ENCODE data around the gene EXOC3L2. TPM values are rescaled to one million over a fixed set of nuclear protein-coding genes. Genes with fewer than 3 reads are reported as not detected.

The EXOC3L2 gene
- total and polyA plus RNA-seq, 10 of the 15 experiments (the other 5 are each of a cell fraction or from before 2014, with no cell fraction given): not detected

DNA sequence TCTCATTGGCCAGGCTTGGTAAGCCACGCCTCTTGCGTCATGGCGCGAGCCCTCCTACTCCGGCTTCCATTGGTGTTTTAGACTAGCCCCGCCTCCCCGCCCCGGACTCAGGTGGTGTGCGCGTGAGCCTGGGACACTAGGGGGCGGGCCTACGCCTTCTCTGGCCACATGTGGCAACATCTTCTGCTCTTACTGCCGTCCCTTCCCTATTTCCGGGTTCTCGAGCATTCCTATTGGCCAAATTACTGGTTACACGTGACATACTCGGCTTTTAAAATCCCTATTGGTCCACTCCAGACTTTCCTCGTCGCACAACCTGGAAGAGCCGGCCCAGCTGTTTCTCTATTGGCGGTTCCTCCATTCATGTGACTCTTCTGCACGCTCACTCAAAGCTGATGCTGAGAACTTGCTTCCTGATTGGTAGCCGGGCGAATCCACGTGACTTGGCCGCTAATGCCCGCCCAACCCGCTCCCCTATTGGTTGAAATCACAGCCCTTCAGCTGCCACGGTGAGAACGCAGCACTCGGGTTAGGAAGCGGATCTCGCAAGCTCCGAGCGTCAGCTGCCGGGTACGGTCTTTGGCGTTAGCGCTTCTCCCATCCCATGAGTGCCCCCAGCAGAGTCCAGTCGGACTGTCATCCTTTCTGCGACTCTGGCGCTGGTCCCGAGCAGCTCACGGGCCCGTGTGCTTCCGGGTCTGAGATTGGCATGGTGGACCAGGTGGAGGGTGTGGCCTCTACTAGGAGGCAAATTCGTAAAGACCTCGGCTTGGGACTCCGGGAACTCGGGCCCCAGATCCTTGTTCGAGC lies 66.7 kb downstream of the EXOC3L2 start, which contains the start of gene BLOC1S3 (continued):
- no peak for TF ChIP-seq ZNF687 (IDR thresholded peaks at IDR 0.05)
- no peak for TF ChIP-seq TCF12 (IDR thresholded peaks at IDR 0.05; ENCODE audit: low read depth, low read length)
- no peak for TF ChIP-seq ZNF274 (IDR thresholded peaks at IDR 0.05; ENCODE audit: insufficient read depth, insufficient read length)
- TF ChIP-seq, protein P1, sequence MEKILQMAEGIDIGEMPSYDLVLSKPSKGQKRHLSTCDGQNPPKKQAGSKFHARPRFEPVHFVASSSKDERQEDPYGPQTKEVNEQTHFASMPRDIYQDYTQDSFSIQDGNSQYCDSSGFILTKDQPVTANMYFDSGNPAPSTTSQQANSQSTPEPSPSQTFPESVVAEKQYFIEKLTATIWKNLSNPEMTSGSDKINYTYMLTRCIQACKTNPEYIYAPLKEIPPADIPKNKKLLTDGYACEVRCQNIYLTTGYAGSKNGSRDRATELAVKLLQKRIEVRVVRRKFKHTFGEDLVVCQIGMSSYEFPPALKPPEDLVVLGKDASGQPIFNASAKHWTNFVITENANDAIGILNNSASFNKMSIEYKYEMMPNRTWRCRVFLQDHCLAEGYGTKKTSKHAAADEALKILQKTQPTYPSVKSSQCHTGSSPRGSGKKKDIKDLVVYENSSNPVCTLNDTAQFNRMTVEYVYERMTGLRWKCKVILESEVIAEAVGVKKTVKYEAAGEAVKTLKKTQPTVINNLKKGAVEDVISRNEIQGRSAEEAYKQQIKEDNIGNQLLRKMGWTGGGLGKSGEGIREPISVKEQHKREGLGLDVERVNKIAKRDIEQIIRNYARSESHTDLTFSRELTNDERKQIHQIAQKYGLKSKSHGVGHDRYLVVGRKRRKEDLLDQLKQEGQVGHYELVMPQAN (conservative IDR thresholded peaks at IDR 0.05): peak; percentile 99
- peak; percentile 92 for TF ChIP-seq CREM (IDR thresholded peaks at IDR 0.05; ENCODE audit: low read depth)
- TF ChIP-seq SUPT20H (IDR thresholded peaks at IDR 0.05; ENCODE audit: borderline replicate concordance, control insufficient read depth, low read depth, low read length): no peak
- TF ChIP-seq FOS (IDR thresholded peaks at IDR 0.05; ENCODE audit: borderline replicate concordance, extremely low read depth, insufficient read length): peak; percentile 50
- peak; percentile 99 for TF ChIP-seq RAD51 (IDR thresholded peaks at IDR 0.05)
- TF ChIP-seq NR2C1 (IDR thresholded peaks at IDR 0.05): 0 out of 2 replicates have a peak, but pooled peaks have one; percentile 12
- no peak for TF ChIP-seq EP300 (IDR thresholded peaks at IDR 0.05; ENCODE audit: borderline replicate concordance in 1 of 2, control insufficient read depth in 1 of 2, low read depth in 2 of 2, low read length in 2 of 2)
- no peak for TF ChIP-seq CBX5 (IDR thresholded peaks at IDR 0.05; ENCODE audit: low read depth)
- TF ChIP-seq, protein P2, sequence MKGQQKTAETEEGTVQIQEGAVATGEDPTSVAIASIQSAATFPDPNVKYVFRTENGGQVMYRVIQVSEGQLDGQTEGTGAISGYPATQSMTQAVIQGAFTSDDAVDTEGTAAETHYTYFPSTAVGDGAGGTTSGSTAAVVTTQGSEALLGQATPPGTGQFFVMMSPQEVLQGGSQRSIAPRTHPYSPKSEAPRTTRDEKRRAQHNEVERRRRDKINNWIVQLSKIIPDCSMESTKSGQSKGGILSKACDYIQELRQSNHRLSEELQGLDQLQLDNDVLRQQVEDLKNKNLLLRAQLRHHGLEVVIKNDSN (IDR thresholded peaks at IDR 0.05; ENCODE audit: borderline replicate concordance, extremely low read length, insufficient read depth, low read depth, low read length): peak; percentile 76
- TF ChIP-seq CEBPB (IDR thresholded peaks at IDR 0.05; ENCODE audit: borderline replicate concordance in 1 of 2, low read depth in 2 of 2, low read length in 2 of 2): peak in 1 of 2 experiments; percentile 90; a peak in 2 of 4 replicates
- no peak for TF ChIP-seq PAX8 (IDR thresholded peaks at IDR 0.05)
- TF ChIP-seq BCL11A (IDR thresholded peaks at IDR 0.05; ENCODE audit: low read depth, low read length): no peak
- TF ChIP-seq RAD21 (IDR thresholded peaks at IDR 0.05; ENCODE audit: insufficient read depth, low read depth, low read length): no peak
- TF ChIP-seq ZNF384 (IDR thresholded peaks at IDR 0.05; ENCODE audit: borderline replicate concordance, low read depth, low read length): no peak
- TF ChIP-seq ZSCAN29 (IDR thresholded peaks at IDR 0.05): no peak
- no peak for TF ChIP-seq JUND (IDR thresholded peaks at IDR 0.05; ENCODE audit: low read depth, low read length)
- no peak; the same call in 1 of the 2 replicates for TF ChIP-seq RB1 (IDR thresholded peaks at IDR 0.05; ENCODE audit: borderline replicate concordance)
- TF ChIP-seq YY1 (IDR thresholded peaks at IDR 0.05; ENCODE audit: low read depth, low read length): peak; percentile 71; the same call in 1 of the 2 replicates
- no peak for TF ChIP-seq GABPA (IDR thresholded peaks at IDR 0.05; ENCODE audit: low read depth)
- TF ChIP-seq POU2F2 (IDR thresholded peaks at IDR 0.05; ENCODE audit: borderline replicate concordance, low read depth, low read length): peak; percentile 79; the same call in 1 of the 3 replicates
- peak; percentile 52; the same call in 1 of the 2 replicates for TF ChIP-seq NBN (IDR thresholded peaks at IDR 0.05)

Measured in GM12878 (cell line).